HFFc6 (cell line): ENCODE measurements around the gene WDR91. TPM values are rescaled to one million over a fixed set of nuclear protein-coding genes. Genes with fewer than 3 reads are reported as not detected.

Experiments
- DNase-seq: peaks from one replicate; pipeline ENCODE4 v3.0.0-alpha.2; 2018
- H3K27ac Mint-ChIP-seq: 2 replicates; pipeline ENCODE4 v1.8.0; 2020; ENCODE audit warnings: mild to moderate bottlenecking, mixed read lengths
- H3K27me3 Mint-ChIP-seq: 2 replicates; pipeline ENCODE4 v1.8.0; 2021; ENCODE audit warnings: mild to moderate bottlenecking, moderate library complexity, mixed read lengths; ENCODE audit not compliant: insufficient read depth
- H3K36me3 Mint-ChIP-seq: 2 replicates; pipeline ENCODE4 v1.8.0; 2021; ENCODE audit warnings: low read depth, mixed read lengths
- H3K4me1 Mint-ChIP-seq: 2 replicates; pipeline ENCODE4 v1.8.0; 2020; ENCODE audit warnings: low read depth, mixed read lengths
- H3K4me3 Mint-ChIP-seq: 2 replicates; pipeline ENCODE4 v1.8.0; 2020; ENCODE audit warnings: mild to moderate bottlenecking, moderate library complexity, mixed read lengths
- H3K9me3 Mint-ChIP-seq: 2 replicates; pipeline ENCODE4 v1.8.0; 2020; ENCODE audit warnings: mild to moderate bottlenecking, mixed read lengths
- total RNA-seq, 6 experiments: library from RNA; stranded (reverse); fragmentation: NEBNext Ultra II Directional; extraction: Animal tissue kit (Norgen Biotek cat#: 25700); gene quantifications; 2 replicates in 1 of 6; 3 replicates in 5 of 6; pipeline ENCODE4 v1.2.3, GENCODE V29; 2021
- TF ChIP-seq, protein P1 (sequence below): fragments of 200-600 bp; sonication (generic); IDR thresholded peaks from 2 replicates; pipeline ENCODE4 v1.5.0; 2021; ENCODE audit warnings: antibody characterized with exemption, mild to moderate bottlenecking

WDR91 gene
- total RNA-seq, 6 experiments from 2014 or later: 7.5 to 12.4 (median 10.4) TPM

- no peak for DNase-seq
- H3K27ac Mint-ChIP-seq: peak overlapping the region; percentile 16; the same call in 1 of the 2 replicates
- H3K4me1 Mint-ChIP-seq: peaks cover 36% of the 10 kb centered on the region
- peaks cover 4% of the 10 kb centered on the region; the same call in 1 of the 2 replicates for H3K27me3 Mint-ChIP-seq
- TF ChIP-seq, protein P1, sequence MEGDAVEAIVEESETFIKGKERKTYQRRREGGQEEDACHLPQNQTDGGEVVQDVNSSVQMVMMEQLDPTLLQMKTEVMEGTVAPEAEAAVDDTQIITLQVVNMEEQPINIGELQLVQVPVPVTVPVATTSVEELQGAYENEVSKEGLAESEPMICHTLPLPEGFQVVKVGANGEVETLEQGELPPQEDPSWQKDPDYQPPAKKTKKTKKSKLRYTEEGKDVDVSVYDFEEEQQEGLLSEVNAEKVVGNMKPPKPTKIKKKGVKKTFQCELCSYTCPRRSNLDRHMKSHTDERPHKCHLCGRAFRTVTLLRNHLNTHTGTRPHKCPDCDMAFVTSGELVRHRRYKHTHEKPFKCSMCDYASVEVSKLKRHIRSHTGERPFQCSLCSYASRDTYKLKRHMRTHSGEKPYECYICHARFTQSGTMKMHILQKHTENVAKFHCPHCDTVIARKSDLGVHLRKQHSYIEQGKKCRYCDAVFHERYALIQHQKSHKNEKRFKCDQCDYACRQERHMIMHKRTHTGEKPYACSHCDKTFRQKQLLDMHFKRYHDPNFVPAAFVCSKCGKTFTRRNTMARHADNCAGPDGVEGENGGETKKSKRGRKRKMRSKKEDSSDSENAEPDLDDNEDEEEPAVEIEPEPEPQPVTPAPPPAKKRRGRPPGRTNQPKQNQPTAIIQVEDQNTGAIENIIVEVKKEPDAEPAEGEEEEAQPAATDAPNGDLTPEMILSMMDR: no peak
- no peaks in the 10 kb centered on the region for H3K9me3 Mint-ChIP-seq
- H3K36me3 Mint-ChIP-seq: peaks cover 62% of the 10 kb centered on the region
- H3K4me3 Mint-ChIP-seq: no peak overlapping the region
Measured at GRCh38 chr7:135166338-135166990, 44.9 kb downstream of the WDR91 start.

DNA sequence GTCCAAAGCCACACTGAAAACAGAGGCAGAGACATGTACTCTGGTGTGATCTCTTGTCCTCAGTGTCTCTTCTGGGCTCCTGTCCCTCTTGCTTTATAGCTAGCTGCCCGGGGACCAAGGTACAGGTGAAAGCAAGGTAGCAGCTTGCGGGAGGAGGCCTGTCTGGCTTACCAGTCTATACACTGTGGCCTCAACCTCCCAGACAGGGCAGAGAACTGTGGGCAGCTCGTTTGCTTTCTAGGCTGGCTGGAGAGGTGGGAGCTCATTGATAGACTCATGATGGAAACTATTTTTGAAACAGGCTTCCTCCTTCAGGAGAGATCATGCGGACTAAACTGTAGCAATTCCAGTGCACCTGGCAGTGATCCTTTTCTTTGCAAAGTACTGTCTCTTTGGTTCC lies 45.5 kb downstream of the WDR91 start:
- H3K27me3 Mint-ChIP-seq: peaks cover 4% of the 10 kb centered on the region; the same call in 1 of the 2 replicates
- no peak overlapping the region for H3K27ac Mint-ChIP-seq
- TF ChIP-seq, protein P1: no peak
- H3K4me3 Mint-ChIP-seq: no peak overlapping the region
- peaks cover 62% of the 10 kb centered on the region for H3K36me3 Mint-ChIP-seq
- peaks cover 36% of the 10 kb centered on the region for H3K4me1 Mint-ChIP-seq
- H3K9me3 Mint-ChIP-seq: no peaks in the 10 kb centered on the region
- DNase-seq: no peak

DNA sequence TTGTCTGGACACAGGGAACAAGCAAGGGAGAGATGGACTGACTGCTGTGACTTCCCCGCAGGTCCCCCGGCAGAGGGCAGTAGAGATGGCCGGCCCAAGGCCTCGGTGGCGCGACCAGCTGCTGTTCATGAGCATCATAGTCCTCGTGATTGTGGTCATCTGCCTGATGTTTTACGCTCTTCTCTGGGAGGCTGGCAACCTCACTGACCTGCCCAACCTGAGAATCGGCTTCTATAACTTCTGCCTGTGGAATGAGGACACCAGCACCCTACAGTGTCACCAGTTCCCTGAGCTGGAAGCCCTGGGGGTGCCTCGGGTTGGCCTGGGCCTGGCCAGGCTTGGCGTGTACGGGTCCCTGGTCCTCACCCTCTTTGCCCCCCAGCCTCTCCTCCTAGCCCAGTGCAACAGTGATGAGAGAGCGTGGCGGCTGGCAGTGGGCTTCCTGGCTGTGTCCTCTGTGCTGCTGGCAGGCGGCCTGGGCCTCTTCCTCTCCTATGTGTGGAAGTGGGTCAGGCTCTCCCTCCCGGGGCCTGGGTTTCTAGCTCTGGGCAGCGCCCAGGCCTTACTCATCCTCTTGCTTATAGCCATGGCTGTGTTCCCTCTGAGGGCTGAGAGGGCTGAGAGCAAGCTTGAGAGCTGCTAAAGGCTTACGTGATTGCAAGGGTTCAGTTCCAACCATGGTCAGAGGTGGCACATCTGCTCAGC lies 46.8 kb downstream of the WDR91 start:
- peaks cover 42% of the 10 kb centered on the region for H3K4me1 Mint-ChIP-seq
- DNase-seq: no peak
- no peaks in the 10 kb centered on the region for H3K9me3 Mint-ChIP-seq
- H3K4me3 Mint-ChIP-seq: no peak overlapping the region
- TF ChIP-seq, protein P1: no peak
- no peak overlapping the region for H3K27ac Mint-ChIP-seq
- H3K27me3 Mint-ChIP-seq: peaks cover 3% of the 10 kb centered on the region; the same call in 1 of the 2 replicates
- H3K36me3 Mint-ChIP-seq: peaks cover 58% of the 10 kb centered on the region

GRCh38 chr7:135162382-135163001 lies 48.8 kb downstream of the WDR91 start:
- H3K27ac Mint-ChIP-seq: no peak overlapping the region
- no peaks in the 10 kb centered on the region for H3K9me3 Mint-ChIP-seq
- peaks cover 32% of the 10 kb centered on the region for H3K4me1 Mint-ChIP-seq
- H3K36me3 Mint-ChIP-seq: peaks cover 40% of the 10 kb centered on the region
- peaks cover 1% of the 10 kb centered on the region; the same call in 1 of the 2 replicates for H3K27me3 Mint-ChIP-seq
- TF ChIP-seq, protein P1: no peak
- no peak for DNase-seq
- no peak overlapping the region for H3K4me3 Mint-ChIP-seq

- Mint-ChIP-seq H3K4me1 (peaks cover 30% of the 10 kb centered on the region), H3K27ac (no peak overlapping the region), H3K4me3 (no peak overlapping the region), H3K9me3 (peaks cover 5% of the 10 kb centered on the region), H3K36me3 (peaks cover 37% of the 10 kb centered on the region), H3K27me3 (peaks cover 5% of the 10 kb centered on the region)
- no peak for DNase-seq
- TF ChIP-seq, protein P1: no peak
Measured at GRCh38 chr7:135161669-135162068, 49.7 kb downstream of the WDR91 start.
